CD4-positive, alpha-beta T cell (primary cell): ENCODE data around the gene TBC1D9B. TPM values are rescaled to one million over a fixed set of nuclear protein-coding genes. Genes with fewer than 3 reads are reported as not detected.
"Not testable (repeated sequence)": the region's sequence is repeated elsewhere in the genome, so short reads cannot be mapped to it uniquely, and the experiment has no call there.

Source experiments
- ATAC-seq: fragments of 200-7000 bp; cut with Tn5 transposase; one replicate; pipeline ENCODE4 v1.10.0; 2022; ENCODE audit warnings: mild to moderate bottlenecking; ENCODE audit not compliant: poor library complexity
- CTCF ChIA-PET: fragments of 350-600 bp; sonication (Branson Sonifier 250); formaldehyde crosslinking; loops from one replicate; lab custom pipeline; 2021; ENCODE audit warnings: antibody characterized with exemption, inconsistent platforms; lab: Charles Lee
- POLR2A ChIA-PET: fragments of 350-600 bp; sonication (Branson Sonifier 250); formaldehyde crosslinking; loops from one replicate; lab custom pipeline; 2021; ENCODE audit warnings: antibody characterized with exemption, inconsistent platforms; lab: Charles Lee
- DNase-seq, 14 experiments: peaks; one replicate each; pipeline ENCODE4 v3.0.0-alpha.2; 2013 to 2020; ENCODE audit warnings: mixed read lengths in 2 of 14
- H3K27ac ChIP-seq, 2 donors: one replicate each; pipeline versions ENCODE4 v1.5.1 to v1.7.0; 2013; ENCODE audit warnings: low read length in 2 of 2, low read depth in 1 of 2, mild to moderate bottlenecking in 1 of 2
- H3K27me3 ChIP-seq, 2 experiments: 1 replicate in 1 of 2; 2 replicates in 1 of 2; pipeline versions ENCODE4 v1.6.1 to v1.7.0; 2013; ENCODE audit warnings: low read length in 2 of 2, control low read depth in 1 of 2, mild to moderate bottlenecking in 1 of 2, moderate library complexity in 1 of 2; ENCODE audit not compliant: insufficient read depth in 2 of 2, control insufficient read depth in 1 of 2
- H3K36me3 ChIP-seq: one replicate; pipeline ENCODE4 v1.6.1; 2013; ENCODE audit warnings: low read length, control low read depth; ENCODE audit not compliant: insufficient read depth
- H3K4me1 ChIP-seq: one replicate; pipeline ENCODE4 v1.6.1; 2013; ENCODE audit warnings: low read length, control low read depth; ENCODE audit not compliant: insufficient read depth
- H3K4me3 ChIP-seq: one replicate; pipeline ENCODE4 v1.5.1; 2013; ENCODE audit warnings: mild to moderate bottlenecking, low read length, moderate library complexity
- H3K9me3 ChIP-seq, 2 experiments: 1 replicate in 1 of 2; 2 replicates in 1 of 2; pipeline versions ENCODE4 v1.6.1 to v1.7.0; 2013; ENCODE audit warnings: low read length in 2 of 2, mild to moderate bottlenecking in 2 of 2, control low read depth in 1 of 2, moderate library complexity in 1 of 2; ENCODE audit not compliant: control insufficient read depth in 1 of 2, insufficient read depth in 1 of 2
- H3K27ac Mint-ChIP-seq: one replicate; pipeline ENCODE4 v1.8.0; 2020; ENCODE audit warnings: mixed read lengths
- H3K27me3 Mint-ChIP-seq: one replicate; pipeline ENCODE4 v1.8.0; 2021; ENCODE audit warnings: mixed read lengths
- H3K36me3 Mint-ChIP-seq: one replicate; pipeline ENCODE4 v1.8.0; 2021; ENCODE audit warnings: low read depth, mixed read lengths
- H3K4me1 Mint-ChIP-seq: one replicate; pipeline ENCODE4 v1.8.0; 2021; ENCODE audit warnings: low read depth, mixed read lengths
- H3K4me3 Mint-ChIP-seq: one replicate; pipeline ENCODE4 v1.8.0; 2020; ENCODE audit warnings: mild to moderate bottlenecking, mixed read lengths
- H3K9me3 Mint-ChIP-seq: one replicate; pipeline ENCODE4 v1.8.0; 2020; ENCODE audit warnings: mixed read lengths
- intact Hi-C, 2 experiments: fragments of 100-400 bp; cut with DNase I in 1 of 2; cut with micrococcal nuclease in 1 of 2; formaldehyde crosslinking; loops; one replicate each; pipeline versions ENCODE4 v1.15.1 to v1.9.0; 2023 to 2025; cut with DNase I, micrococcal nuclease
- total RNA-seq, 174 experiments: library from RNA in 2 of 174; stranded (reverse) in 2 of 174; gene quantifications; one replicate each; pipeline ENCODE4 v1.2.3 and lab custom pipeline; 2021 to 2026
- TF ChIP-seq, protein P1 (sequence below): fragments of 200-600 bp; IDR thresholded peaks from one replicate; pipeline ENCODE4 v1.8.0; 2022; ENCODE audit warnings: antibody characterized with exemption, mild to moderate bottlenecking

Gene TBC1D9B
- total RNA-seq, 2 experiments from 2014 or later, result 67.5 to 71.8 TPM

DNA sequence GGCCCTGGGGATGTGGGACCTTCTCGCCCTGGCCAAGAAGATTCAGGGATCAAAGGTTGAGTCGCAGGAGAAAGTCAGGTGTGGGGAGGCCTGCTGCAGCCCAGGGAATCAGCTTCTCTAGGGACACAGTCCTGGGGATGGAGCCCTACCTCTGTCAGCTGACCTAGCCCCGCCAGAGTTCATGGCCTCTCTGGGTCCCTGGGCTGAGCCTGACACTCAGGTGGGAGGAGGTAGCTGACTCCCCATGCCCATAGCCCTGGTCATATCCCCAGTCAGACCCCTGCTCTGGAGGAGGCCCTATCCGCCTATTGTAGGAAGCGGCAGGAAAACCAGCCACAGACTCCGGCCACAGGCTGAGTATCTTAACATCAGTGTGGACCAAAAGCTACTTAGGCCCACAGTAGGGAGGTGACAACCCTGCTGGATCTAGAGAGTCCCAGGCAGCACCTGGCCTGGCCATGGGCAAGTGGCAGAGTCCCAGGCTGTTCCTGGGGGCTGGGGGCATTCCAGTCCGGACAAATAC lies 34.0 kb downstream of the TBC1D9B start:
- H3K27me3 Mint-ChIP-seq, result no peaks in the 10 kb centered on the region
- peaks cover 69% of the 10 kb centered on the region for H3K36me3 ChIP-seq
- intact Hi-C loops, result no loop called here
- ChIA-PET POLR2A (no interaction called here), CTCF (interaction anchor here (1.0 kb wide), 1 partner anchor 72 kb away, joined by 3 read pairs; no protein-coding TSS in a partner anchor)
- no peak overlapping the region for H3K27ac Mint-ChIP-seq
- H3K27ac ChIP-seq, result no peak overlapping the region
- H3K36me3 Mint-ChIP-seq, result peaks cover 49% of the 10 kb centered on the region
- no peaks in the 10 kb centered on the region for H3K4me1 ChIP-seq
- H3K4me3 ChIP-seq, result no peak overlapping the region
- no peaks in the 10 kb centered on the region for H3K9me3 Mint-ChIP-seq
- no peak for ATAC-seq
- TF ChIP-seq, protein P1, sequence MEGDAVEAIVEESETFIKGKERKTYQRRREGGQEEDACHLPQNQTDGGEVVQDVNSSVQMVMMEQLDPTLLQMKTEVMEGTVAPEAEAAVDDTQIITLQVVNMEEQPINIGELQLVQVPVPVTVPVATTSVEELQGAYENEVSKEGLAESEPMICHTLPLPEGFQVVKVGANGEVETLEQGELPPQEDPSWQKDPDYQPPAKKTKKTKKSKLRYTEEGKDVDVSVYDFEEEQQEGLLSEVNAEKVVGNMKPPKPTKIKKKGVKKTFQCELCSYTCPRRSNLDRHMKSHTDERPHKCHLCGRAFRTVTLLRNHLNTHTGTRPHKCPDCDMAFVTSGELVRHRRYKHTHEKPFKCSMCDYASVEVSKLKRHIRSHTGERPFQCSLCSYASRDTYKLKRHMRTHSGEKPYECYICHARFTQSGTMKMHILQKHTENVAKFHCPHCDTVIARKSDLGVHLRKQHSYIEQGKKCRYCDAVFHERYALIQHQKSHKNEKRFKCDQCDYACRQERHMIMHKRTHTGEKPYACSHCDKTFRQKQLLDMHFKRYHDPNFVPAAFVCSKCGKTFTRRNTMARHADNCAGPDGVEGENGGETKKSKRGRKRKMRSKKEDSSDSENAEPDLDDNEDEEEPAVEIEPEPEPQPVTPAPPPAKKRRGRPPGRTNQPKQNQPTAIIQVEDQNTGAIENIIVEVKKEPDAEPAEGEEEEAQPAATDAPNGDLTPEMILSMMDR, result no peak
- no peaks in the 10 kb centered on the region for H3K27me3 ChIP-seq
- H3K9me3 ChIP-seq, result no peaks in the 10 kb centered on the region
- DNase-seq, result no peak
- H3K4me3 Mint-ChIP-seq, result no peak overlapping the region
- H3K4me1 Mint-ChIP-seq, result no peaks in the 10 kb centered on the region

DNA sequence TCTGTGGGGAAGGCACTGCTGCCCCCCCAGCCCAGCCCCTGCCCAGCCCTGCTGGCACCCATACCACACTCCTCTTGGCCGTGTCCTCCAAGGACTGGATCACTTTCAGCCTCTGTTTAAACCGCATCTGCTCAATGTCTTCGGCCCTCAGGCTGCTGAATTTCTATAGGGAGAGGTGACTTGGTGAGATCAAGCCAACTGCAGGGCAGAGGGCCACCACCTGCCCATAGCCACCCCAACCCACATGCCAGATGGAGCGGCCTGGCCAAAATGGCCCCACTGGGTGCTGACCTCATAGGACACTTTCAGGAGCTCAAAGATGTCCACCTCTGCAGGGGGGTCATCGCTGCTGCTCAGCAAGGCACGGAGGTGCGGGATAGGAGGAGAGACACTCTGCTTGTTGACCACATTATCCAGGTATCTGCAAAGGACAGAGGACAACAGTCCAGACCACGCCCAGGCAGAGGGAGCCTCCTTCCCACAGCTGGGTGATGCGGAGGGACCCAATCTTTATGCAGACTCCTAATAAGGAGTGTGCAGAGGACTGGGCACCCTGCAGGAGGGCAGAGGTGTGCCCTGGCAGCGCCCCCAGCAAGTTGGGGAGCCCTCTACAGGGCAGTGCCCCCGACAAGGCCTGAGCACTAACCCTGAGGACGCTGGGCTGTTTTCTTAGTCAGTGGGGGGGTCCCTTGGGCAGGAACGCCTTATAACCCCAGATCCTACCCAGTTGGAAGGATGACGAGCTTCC lies 34.7 kb downstream of the TBC1D9B start:
- no peak overlapping the region for H3K27ac Mint-ChIP-seq
- no peaks in the 10 kb centered on the region for H3K9me3 Mint-ChIP-seq
- H3K4me1 Mint-ChIP-seq, result no peaks in the 10 kb centered on the region
- CTCF ChIA-PET, result interaction anchor here (1.0 kb wide), 1 partner anchor 71 kb away, joined by 3 read pairs; no protein-coding TSS in a partner anchor
- no peaks in the 10 kb centered on the region for H3K27me3 Mint-ChIP-seq
- peaks cover 53% of the 10 kb centered on the region for H3K36me3 Mint-ChIP-seq
- Histone ChIP-seq H3K36me3 (peaks cover 66% of the 10 kb centered on the region), H3K9me3 (no peaks in the 10 kb centered on the region), H3K4me1 (no peaks in the 10 kb centered on the region), H3K27me3 (no peaks in the 10 kb centered on the region), H3K4me3 (no peak overlapping the region), H3K27ac (no peak overlapping the region)
- POLR2A ChIA-PET, result no interaction called here
- no peak for DNase-seq
- TF ChIP-seq, protein P1, result no peak
- H3K4me3 Mint-ChIP-seq, result no peak overlapping the region
- intact Hi-C loops, result no loop called here
- ATAC-seq, result no peak

DNA sequence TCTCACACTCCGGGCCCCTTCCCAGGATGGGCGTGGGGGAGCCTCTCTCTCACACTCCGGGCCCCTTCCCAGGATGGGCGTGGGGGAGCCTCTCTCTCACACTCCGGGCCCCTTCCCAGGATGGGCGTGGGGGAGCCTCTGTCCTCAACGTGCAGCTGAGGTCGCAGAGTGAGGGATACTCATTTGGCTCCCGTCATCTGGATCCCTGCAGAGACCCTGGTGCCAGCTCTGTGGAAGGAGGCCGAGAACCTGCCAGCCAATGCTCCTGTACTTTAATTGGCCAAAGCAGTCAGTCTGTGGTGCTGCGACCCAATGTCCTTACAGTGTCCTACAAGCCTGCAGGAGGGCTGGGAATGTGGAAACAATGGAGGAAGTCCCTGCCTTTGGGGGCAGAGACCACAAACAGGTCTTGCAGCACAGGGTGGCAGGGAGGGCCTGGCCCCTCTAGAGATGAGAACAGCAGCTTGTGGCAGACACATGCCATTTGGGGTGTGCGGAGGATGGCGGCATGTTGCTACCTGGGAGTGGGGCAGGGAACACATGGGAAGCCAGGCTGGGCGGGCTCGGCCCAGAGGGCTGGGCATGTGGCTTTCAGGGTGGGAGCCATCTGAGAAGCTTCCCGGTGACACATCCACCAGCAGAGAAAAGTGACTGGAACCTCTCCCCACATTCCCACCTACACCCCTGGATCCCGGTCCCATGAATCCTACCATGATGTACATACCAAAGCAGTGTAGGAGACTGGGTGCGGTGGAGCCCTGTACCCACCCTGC lies 35.5 kb downstream of the TBC1D9B start:
- ChIA-PET CTCF (no interaction called here), POLR2A (no interaction called here)
- Histone ChIP-seq H3K9me3 (no peaks in the 10 kb centered on the region), H3K4me3 (no peak overlapping the region), H3K36me3 (peaks cover 64% of the 10 kb centered on the region), H3K27ac (no peak overlapping the region), H3K27me3 (no peaks in the 10 kb centered on the region), H3K4me1 (no peaks in the 10 kb centered on the region)
- no peak overlapping the region for H3K4me3 Mint-ChIP-seq
- no peaks in the 10 kb centered on the region for H3K9me3 Mint-ChIP-seq
- H3K36me3 Mint-ChIP-seq, result peaks cover 53% of the 10 kb centered on the region
- H3K27me3 Mint-ChIP-seq, result no peaks in the 10 kb centered on the region
- no peak for ATAC-seq
- intact Hi-C loops, result no loop called here
- H3K4me1 Mint-ChIP-seq, result no peaks in the 10 kb centered on the region
- DNase-seq, result no peak
- TF ChIP-seq, protein P1, result no peak
- no peak overlapping the region for H3K27ac Mint-ChIP-seq

DNA sequence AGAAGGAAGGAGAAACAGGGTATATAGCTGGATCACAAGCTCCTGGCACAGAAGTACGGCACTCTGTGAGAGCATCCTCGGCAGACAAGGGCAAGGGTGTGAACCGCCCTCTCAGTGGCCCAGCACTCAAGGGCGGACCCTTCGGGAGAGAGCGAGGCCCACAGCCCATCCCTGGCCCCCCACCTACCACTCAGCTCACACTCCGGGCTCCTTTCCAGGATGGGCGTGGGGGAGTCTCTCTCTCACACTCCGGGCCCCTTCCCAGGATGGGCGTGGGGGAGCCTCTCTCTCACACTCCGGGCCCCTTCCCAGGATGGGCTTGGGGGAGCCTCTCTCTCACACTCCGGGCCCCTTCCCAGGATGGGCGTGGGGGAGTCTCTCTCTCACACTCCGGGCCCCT lies 36.2 kb downstream of the TBC1D9B start:
- intact Hi-C loops, H3K27ac Mint-ChIP-seq, H3K9me3 ChIP-seq, DNase-seq, POLR2A ChIA-PET, H3K4me1 ChIP-seq, H3K4me1 Mint-ChIP-seq, ATAC-seq, H3K4me3 ChIP-seq, H3K27me3 ChIP-seq, H3K4me3 Mint-ChIP-seq, H3K27ac ChIP-seq, H3K27me3 Mint-ChIP-seq, H3K9me3 Mint-ChIP-seq: not testable (repeated sequence)
- H3K36me3 Mint-ChIP-seq, result peaks cover 57% of the 10 kb centered on the region
- CTCF ChIA-PET, result interaction anchor here (1.1 kb wide), 1 partner anchor 69 kb away, joined by 3 read pairs; no protein-coding TSS in a partner anchor
- H3K36me3 ChIP-seq, result peaks cover 64% of the 10 kb centered on the region
